Lower leg skin (tissue), 4 donors: ENCODE results near the gene PRSS48. TPM values are rescaled to one million over a fixed set of nuclear protein-coding genes. Genes with fewer than 3 reads are reported as not detected.
"Not testable (repeated sequence)": the region's sequence is repeated elsewhere in the genome, so short reads cannot be mapped to it uniquely, and the experiment has no call there.

Experiments
- DNase-seq, 2 donors: peaks; one replicate each; pipeline ENCODE4 v3.0.0-alpha.2; 2019; ENCODE audit warnings: low spot score in 2 of 2
- H3K4me3 ChIP-seq: fragments of 200-600 bp; sonication (generic); 2 replicates; pipeline ENCODE4 v1.5.1; 2017; ENCODE audit warnings: mild to moderate bottlenecking, low read depth; ENCODE audit not compliant: poor library complexity, severe bottlenecking
- POLR2A ChIP-seq, 2 donors: fragments of 450-650 bp; IDR thresholded peaks; one replicate each; pipeline ENCODE4 v1.6.1; 2016 to 2017; ENCODE audit warnings: antibody characterized with exemption in 2 of 2, mild to moderate bottlenecking in 1 of 2, moderate library complexity in 1 of 2
- WGBS, 2 donors: methylation state at CpG; one replicate each; pipeline ENCODE4 v1.1.5; 2018; 5-methylcytosine and 5-hydroxymethylcytosine counted together
- intact Hi-C: fragments of 100-400 bp; cut with DNase I; formaldehyde crosslinking; loops from one replicate; pipeline ENCODE4 v1.15.0; 2023; ENCODE audit warnings: low total_unique reads
- total RNA-seq, 4 donors: library from RNA; depleted of rRNA; stranded (reverse); fragments of >200 nt; gene quantifications; one replicate each; pipeline ENCODE4 v1.1.0, GENCODE V29; 2016
- TF ChIP-seq, protein P1 (sequence below), 3 donors: fragments of 450-650 bp; IDR thresholded peaks; one replicate each; pipeline ENCODE4 v1.5.1; 2016; ENCODE audit warnings: antibody characterized with exemption in 3 of 3, mild to moderate bottlenecking in 3 of 3, moderate library complexity in 2 of 3

PRSS48 gene
- total RNA-seq, 4 donors from 2014 or later = not detected

DNA sequence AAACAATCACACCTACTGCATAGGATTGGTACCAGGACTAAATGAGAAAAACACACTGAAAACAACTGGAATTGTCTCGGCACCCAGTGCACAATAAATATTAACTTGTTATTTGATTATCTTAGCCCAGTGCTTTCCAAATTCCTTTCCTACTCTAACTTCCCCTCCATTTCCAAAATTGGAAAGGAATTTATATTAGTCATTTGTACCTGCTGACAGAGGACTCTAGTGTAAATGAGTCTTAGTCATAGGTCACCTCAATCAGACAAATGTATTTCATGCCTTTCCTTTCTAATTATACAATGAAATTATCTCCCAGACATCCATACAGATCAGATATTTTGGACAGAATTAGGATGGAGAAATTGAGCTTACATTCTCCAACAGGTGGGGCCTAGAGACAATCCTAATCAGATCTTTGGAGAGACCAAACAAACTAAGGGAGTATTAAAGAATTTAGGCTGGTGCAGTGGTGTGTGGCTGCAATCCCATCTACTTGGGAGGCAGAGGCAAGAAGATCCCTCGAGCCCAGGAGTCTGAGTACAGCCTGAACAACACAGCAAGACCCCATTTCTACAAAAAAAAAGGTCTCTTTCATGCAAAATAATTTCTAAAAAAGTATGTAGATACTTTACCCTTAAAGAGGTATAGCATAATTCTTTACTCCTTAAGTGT, 38.4 kb downstream of the PRSS48 start:
- WGBS, 2 donors = 54 to 57% methylated on average over 2 of the region's 2 CpGs
- H3K4me3 ChIP-seq = no peak overlapping the region
- intact Hi-C loops = no loop called here
- DNase-seq = no peak
- TF ChIP-seq, protein P1, sequence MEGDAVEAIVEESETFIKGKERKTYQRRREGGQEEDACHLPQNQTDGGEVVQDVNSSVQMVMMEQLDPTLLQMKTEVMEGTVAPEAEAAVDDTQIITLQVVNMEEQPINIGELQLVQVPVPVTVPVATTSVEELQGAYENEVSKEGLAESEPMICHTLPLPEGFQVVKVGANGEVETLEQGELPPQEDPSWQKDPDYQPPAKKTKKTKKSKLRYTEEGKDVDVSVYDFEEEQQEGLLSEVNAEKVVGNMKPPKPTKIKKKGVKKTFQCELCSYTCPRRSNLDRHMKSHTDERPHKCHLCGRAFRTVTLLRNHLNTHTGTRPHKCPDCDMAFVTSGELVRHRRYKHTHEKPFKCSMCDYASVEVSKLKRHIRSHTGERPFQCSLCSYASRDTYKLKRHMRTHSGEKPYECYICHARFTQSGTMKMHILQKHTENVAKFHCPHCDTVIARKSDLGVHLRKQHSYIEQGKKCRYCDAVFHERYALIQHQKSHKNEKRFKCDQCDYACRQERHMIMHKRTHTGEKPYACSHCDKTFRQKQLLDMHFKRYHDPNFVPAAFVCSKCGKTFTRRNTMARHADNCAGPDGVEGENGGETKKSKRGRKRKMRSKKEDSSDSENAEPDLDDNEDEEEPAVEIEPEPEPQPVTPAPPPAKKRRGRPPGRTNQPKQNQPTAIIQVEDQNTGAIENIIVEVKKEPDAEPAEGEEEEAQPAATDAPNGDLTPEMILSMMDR (IDR thresholded peaks at IDR 0.05) = no peak
- no peak for TF ChIP-seq POLR2A (IDR thresholded peaks at IDR 0.05)

DNA sequence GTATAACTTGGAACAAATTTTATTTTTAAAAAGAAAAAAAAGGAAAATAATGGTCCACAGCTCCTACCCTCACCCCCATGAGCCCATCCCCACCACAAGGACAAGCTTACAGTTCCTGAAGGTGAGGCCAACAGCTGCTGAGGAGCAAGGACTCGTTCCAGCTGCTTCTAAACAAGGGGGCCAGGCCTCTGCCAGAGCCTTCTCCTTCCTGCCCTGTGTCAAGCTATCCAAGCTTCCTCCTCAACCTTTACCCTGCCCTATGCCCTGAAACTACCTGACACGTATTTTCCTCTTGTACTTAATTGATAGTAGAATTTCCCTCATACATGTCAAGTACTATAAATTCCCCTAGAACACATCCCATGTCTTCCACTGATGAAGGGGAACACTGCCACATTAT, 39.7 kb downstream of the PRSS48 start:
- DNase-seq = no peak
- WGBS, 2 donors = 42 to 52% methylated on average over 2 of the region's 2 CpGs
- no peak for TF ChIP-seq POLR2A (IDR thresholded peaks at IDR 0.05)
- TF ChIP-seq, protein P1 (IDR thresholded peaks at IDR 0.05) = no peak
- H3K4me3 ChIP-seq = no peak overlapping the region
- intact Hi-C loops = no loop called here

DNA sequence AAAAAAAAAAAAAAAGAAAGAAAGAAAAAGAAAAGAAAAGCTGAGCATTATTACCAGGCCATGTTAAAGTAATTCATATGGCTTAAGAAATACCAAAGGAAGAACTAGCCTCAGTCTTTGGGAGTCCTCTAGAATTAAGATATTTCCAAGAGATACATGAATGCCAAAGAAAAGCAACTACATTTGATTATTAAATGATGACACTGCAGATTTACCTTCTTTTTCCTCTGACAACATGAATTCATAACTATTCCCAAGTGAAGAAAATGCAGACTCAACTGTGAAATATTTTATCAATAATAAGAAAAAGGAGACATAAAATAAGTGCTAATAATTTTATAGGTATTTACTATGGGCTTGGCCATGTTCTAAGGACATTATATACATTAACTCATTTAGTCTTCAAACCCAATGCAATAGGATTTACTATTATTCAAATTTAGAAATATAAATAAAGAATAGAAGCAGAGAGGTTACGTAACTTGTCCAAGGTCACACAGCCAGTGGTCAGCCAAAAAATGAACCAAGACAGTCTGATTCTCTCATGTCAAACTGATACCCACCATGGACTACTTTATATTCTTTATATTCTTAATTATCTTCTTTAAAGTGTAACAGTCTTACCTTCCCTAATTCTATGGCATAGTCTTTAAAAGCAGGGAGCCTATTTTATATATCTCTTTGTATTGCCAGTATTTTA, 41.5 kb downstream of the PRSS48 start:
- DNase-seq = no peak
- intact Hi-C loops = no loop called here
- TF ChIP-seq, protein P1 (IDR thresholded peaks at IDR 0.05) = no peak
- no peak for TF ChIP-seq POLR2A (IDR thresholded peaks at IDR 0.05)
- WGBS, 2 donors = 98 to 100% methylated on average over 1 of the region's 1 CpG
- H3K4me3 ChIP-seq = no peak overlapping the region

- WGBS, 2 donors = 94 to 97% methylated on average over 1 of the region's 1 CpG
- no peak for DNase-seq
- TF ChIP-seq, protein P1 (IDR thresholded peaks at IDR 0.05) = no peak
- no peak for TF ChIP-seq POLR2A (IDR thresholded peaks at IDR 0.05)
- H3K4me3 ChIP-seq = no peak overlapping the region
- intact Hi-C loops = no loop called here
Observed at GRCh38 chr4:151319490-151319889, 42.5 kb downstream of the PRSS48 start.

- TF ChIP-seq, protein P1 (IDR thresholded peaks at IDR 0.05) = no peak
- no peak for TF ChIP-seq POLR2A (IDR thresholded peaks at IDR 0.05)
- DNase-seq = no peak
- no peak overlapping the region for H3K4me3 ChIP-seq
- intact Hi-C loops = no loop called here
- 41 to 54% methylated on average over 1 of the region's 1 CpG for WGBS, 2 donors
Observed at GRCh38 chr4:151321586-151321985, 44.6 kb downstream of the PRSS48 start.

DNA sequence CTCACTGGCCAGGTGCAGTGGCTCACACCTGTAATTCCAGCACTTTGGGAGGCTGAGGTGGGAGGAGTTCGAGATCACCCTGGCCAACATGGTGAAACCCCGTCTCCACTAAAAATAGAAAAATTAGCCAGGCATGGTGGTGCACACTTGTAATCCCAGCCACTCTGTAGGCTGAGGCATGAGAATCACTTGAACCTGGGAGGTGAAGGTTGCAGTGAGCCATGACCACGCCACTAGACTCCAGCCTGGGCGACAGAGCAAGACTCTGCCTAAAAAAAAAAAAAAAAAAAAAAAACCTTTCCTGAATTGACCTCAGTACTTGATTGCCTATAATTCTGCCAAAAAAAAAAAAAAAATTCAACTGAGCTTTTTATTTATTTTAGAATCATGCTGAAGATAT, 45.2 kb downstream of the PRSS48 start:
- DNase-seq, H3K4me3 ChIP-seq, intact Hi-C loops: not testable (repeated sequence)
- 63 to 76% methylated on average over 4 of the region's 4 CpGs for whole genome bisulfite sequencing, 2 donors
